Measurements from ENCODE around the gene HACE1.
A peak's percentile ranks its signal among the peaks of the same experiment; 100 is the strongest.

HACE1 gene

GRCh38 chr6:104789770-104790190 lies 69.9 kb downstream of the HACE1 start:
- TF ChIP-seq, protein P1, sequence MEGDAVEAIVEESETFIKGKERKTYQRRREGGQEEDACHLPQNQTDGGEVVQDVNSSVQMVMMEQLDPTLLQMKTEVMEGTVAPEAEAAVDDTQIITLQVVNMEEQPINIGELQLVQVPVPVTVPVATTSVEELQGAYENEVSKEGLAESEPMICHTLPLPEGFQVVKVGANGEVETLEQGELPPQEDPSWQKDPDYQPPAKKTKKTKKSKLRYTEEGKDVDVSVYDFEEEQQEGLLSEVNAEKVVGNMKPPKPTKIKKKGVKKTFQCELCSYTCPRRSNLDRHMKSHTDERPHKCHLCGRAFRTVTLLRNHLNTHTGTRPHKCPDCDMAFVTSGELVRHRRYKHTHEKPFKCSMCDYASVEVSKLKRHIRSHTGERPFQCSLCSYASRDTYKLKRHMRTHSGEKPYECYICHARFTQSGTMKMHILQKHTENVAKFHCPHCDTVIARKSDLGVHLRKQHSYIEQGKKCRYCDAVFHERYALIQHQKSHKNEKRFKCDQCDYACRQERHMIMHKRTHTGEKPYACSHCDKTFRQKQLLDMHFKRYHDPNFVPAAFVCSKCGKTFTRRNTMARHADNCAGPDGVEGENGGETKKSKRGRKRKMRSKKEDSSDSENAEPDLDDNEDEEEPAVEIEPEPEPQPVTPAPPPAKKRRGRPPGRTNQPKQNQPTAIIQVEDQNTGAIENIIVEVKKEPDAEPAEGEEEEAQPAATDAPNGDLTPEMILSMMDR (IDR thresholded peaks at IDR 0.05; ENCODE audit: poor library complexity, severe bottlenecking) = peak; percentile 70
- H3K4me3 ChIP-seq (ENCODE audit: severe bottlenecking) = no peak overlapping the region
- ATAC-seq (ENCODE audit: low read depth) = peak; percentile 35; the same call in 1 of the 3 replicates
- no peak for DNase-seq (ENCODE audit: low spot score)
- no peaks in the 10 kb centered on the region for H3K9me3 ChIP-seq (ENCODE audit: severe bottlenecking)
- no peaks in the 10 kb centered on the region for H3K27me3 ChIP-seq (ENCODE audit: insufficient read depth, poor library complexity, severe bottlenecking)
- no peak overlapping the region for H3K27ac ChIP-seq (ENCODE audit: poor library complexity, severe bottlenecking)
- peaks cover 9% of the 10 kb centered on the region for H3K4me1 ChIP-seq (ENCODE audit: insufficient read depth, poor library complexity, severe bottlenecking)
- peaks cover 6% of the 10 kb centered on the region; the same call in 1 of the 2 replicates for H3K36me3 ChIP-seq (ENCODE audit: low read depth)

GRCh38 chr6:104788400-104788799 lies 71.3 kb downstream of the HACE1 start:
- ATAC-seq (ENCODE audit: low read depth) (no peak), DNase-seq (ENCODE audit: low spot score) (no peak)
- Histone ChIP-seq H3K4me3 (ENCODE audit: severe bottlenecking) (no peak overlapping the region), H3K27me3 (ENCODE audit: insufficient read depth, poor library complexity, severe bottlenecking) (no peaks in the 10 kb centered on the region), H3K36me3 (ENCODE audit: low read depth) (peaks cover 15% of the 10 kb centered on the region), H3K27ac (ENCODE audit: poor library complexity, severe bottlenecking) (no peak overlapping the region), H3K9me3 (ENCODE audit: severe bottlenecking) (no peaks in the 10 kb centered on the region), H3K4me1 (ENCODE audit: insufficient read depth, poor library complexity, severe bottlenecking) (peaks cover 9% of the 10 kb centered on the region)
- TF ChIP-seq, protein P1 (IDR thresholded peaks at IDR 0.05; ENCODE audit: poor library complexity, severe bottlenecking) = no peak

DNA sequence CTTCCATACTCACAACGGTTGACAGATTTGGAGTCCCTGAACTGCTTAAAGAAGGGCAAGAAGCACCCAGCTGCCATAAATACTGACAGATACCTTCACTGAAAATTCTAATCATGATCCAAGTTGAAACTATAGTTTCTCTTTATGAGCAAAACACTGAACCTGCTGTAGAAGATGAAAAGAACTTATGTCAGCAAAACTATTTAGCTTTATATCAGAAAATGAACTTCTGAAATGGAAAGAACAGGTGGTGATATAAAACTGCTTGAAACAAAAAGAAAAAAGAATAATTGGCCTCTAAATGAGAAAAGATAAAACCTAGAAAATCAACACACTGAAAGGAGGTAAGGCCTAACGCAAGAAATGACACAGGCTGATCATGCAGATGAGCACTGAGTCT lies 72.4 kb downstream of the HACE1 start:
- Histone ChIP-seq H3K9me3 (ENCODE audit: severe bottlenecking) (no peaks in the 10 kb centered on the region), H3K4me3 (ENCODE audit: severe bottlenecking) (no peak overlapping the region), H3K36me3 (ENCODE audit: low read depth) (peaks cover 21% of the 10 kb centered on the region), H3K27ac (ENCODE audit: poor library complexity, severe bottlenecking) (no peak overlapping the region), H3K4me1 (ENCODE audit: insufficient read depth, poor library complexity, severe bottlenecking) (peaks cover 9% of the 10 kb centered on the region), H3K27me3 (ENCODE audit: insufficient read depth, poor library complexity, severe bottlenecking) (no peaks in the 10 kb centered on the region)
- TF ChIP-seq, protein P1 (IDR thresholded peaks at IDR 0.05; ENCODE audit: poor library complexity, severe bottlenecking) = no peak
- no peak for DNase-seq (ENCODE audit: low spot score)
- ATAC-seq (ENCODE audit: low read depth) = no peak

DNA sequence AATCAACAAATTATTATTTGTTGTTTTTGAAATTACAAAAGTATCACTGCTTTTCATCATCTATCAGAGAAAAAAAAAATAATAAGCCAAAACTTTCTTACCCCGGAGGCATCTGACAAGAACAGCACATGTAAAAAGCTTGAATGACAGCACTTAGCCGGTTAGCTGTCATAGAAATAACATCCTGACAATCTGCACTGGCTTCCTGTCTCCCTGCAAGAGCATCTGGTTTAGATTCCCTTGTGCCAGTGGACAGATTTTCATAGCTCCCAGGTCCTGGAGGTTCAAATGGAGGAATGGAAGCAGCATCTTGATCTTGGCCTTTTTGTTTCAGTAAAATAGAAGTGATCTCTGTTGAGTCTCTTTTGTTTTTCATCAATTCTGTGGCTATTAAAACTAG lies 74.8 kb downstream of the HACE1 start:
- TF ChIP-seq, protein P1 (IDR thresholded peaks at IDR 0.05; ENCODE audit: poor library complexity, severe bottlenecking) = no peak
- H3K27me3 ChIP-seq (ENCODE audit: insufficient read depth, poor library complexity, severe bottlenecking) = no peaks in the 10 kb centered on the region
- H3K36me3 ChIP-seq (ENCODE audit: low read depth) = peaks cover 15% of the 10 kb centered on the region
- no peaks in the 10 kb centered on the region for H3K9me3 ChIP-seq (ENCODE audit: severe bottlenecking)
- ATAC-seq (ENCODE audit: low read depth) = no peak
- H3K4me3 ChIP-seq (ENCODE audit: severe bottlenecking) = no peak overlapping the region
- no peak overlapping the region for H3K27ac ChIP-seq (ENCODE audit: poor library complexity, severe bottlenecking)
- DNase-seq (ENCODE audit: low spot score) = no peak
- peaks cover 6% of the 10 kb centered on the region for H3K4me1 ChIP-seq (ENCODE audit: insufficient read depth, poor library complexity, severe bottlenecking)

DNA sequence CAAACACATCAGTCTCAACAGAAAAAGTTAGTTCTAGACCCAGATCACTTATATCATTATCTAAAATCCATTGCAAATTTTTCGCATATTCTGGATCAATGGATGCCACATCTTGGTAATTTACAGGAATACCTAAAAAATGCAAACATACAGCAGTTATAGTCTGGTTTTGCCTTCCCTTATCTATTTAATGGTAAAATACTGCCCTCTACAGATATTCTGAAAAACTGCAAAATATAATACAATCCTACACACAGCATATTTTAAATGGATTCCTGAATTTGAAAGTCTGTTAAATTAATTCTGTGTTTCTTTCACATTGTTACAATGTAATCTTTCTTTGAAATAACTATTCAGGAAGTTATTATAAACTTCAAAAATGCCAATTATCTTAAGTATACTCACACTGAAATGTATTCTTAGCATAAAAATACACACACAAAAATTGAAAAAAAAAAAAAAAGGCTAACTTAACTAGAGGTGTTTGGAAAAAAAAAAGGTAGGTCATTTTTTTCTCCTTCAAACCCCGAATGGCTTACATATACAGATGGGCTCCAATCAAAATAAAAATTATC lies 88.4 kb downstream of the HACE1 start:
- H3K4me3 ChIP-seq (ENCODE audit: severe bottlenecking) = no peak overlapping the region
- H3K4me1 ChIP-seq (ENCODE audit: insufficient read depth, poor library complexity, severe bottlenecking) = no peaks in the 10 kb centered on the region
- peaks cover 28% of the 10 kb centered on the region for H3K36me3 ChIP-seq (ENCODE audit: low read depth)
- DNase-seq (ENCODE audit: low spot score) (no peak), ATAC-seq (ENCODE audit: low read depth) (peak; percentile 62; the same call in 1 of the 3 replicates)
- TF ChIP-seq, protein P1 (IDR thresholded peaks at IDR 0.05; ENCODE audit: poor library complexity, severe bottlenecking) = peak; percentile 74
- H3K27me3 ChIP-seq (ENCODE audit: insufficient read depth, poor library complexity, severe bottlenecking) = no peaks in the 10 kb centered on the region
- no peaks in the 10 kb centered on the region for H3K9me3 ChIP-seq (ENCODE audit: severe bottlenecking)
- H3K27ac ChIP-seq (ENCODE audit: poor library complexity, severe bottlenecking) = no peak overlapping the region

Measured in RWPE2 (cell line).